PFSK-1 (cell line): Measurements from ENCODE around the gene CHPF2.

Experiments used
- FOXP2 ChIP-seq: optimal IDR thresholded peaks from 2 replicates; pipeline ENCODE3; 2011; ENCODE audit warnings: borderline replicate concordance, control low read depth, inconsistent platforms; ENCODE audit not compliant: insufficient read depth; ENCODE audit errors: extremely low read length, extremely low read depth
- POLR2AphosphoS5 ChIP-seq: IDR thresholded peaks from 2 replicates; pipeline ENCODE4 v1.6.1; 2012; ENCODE audit warnings: low read depth, mild to moderate bottlenecking, control low read depth, low read length, moderate library complexity
- SIN3A ChIP-seq: IDR thresholded peaks from 2 replicates; pipeline ENCODE4 v1.6.1; 2012; ENCODE audit warnings: mild to moderate bottlenecking, low read length, moderate library complexity, borderline replicate concordance; ENCODE audit not compliant: insufficient read depth
- TAF1 ChIP-seq: IDR thresholded peaks from 2 replicates; pipeline ENCODE4 v1.6.1; 2012; ENCODE audit warnings: low read length, control low read depth, borderline replicate concordance; ENCODE audit not compliant: insufficient read depth
- TF ChIP-seq, protein P1 (sequence below), 2 experiments: IDR thresholded peaks; 2 replicates each; pipeline versions ENCODE4 v1.6.1 to v1.8.0; 2011 to 2012; ENCODE audit warnings: low read depth in 2 of 2, low read length in 2 of 2, control low read depth in 1 of 2, inconsistent platforms in 1 of 2, mild to moderate bottlenecking in 1 of 2, moderate library complexity in 1 of 2; ENCODE audit not compliant: insufficient read depth in 1 of 2

DNA sequence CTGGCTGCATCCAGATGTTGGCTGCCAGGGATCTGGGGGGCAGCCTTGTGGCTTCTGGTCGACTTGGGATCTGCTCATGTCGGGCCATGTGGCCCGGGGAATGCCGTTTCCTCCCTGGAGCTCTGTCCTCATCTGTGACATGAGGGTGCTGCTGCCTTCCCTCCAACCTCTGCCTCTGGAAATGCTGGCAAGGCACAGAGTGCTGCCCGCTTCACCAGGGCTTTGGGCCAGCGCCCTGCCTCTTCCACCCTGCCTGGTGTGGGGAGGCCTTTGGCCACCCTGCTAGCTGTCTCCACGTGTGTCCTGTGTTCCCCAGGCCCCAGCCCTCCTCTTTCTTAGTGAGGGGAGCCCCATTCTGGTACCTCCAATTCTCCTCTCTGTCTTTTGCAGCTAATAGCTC, 22.0 kb downstream of the CHPF2 start:
- TF ChIP-seq TAF1 (no peak), FOXP2 (no peak), SIN3A (no peak), POLR2AphosphoS5 (no peak)
- TF ChIP-seq, protein P1, sequence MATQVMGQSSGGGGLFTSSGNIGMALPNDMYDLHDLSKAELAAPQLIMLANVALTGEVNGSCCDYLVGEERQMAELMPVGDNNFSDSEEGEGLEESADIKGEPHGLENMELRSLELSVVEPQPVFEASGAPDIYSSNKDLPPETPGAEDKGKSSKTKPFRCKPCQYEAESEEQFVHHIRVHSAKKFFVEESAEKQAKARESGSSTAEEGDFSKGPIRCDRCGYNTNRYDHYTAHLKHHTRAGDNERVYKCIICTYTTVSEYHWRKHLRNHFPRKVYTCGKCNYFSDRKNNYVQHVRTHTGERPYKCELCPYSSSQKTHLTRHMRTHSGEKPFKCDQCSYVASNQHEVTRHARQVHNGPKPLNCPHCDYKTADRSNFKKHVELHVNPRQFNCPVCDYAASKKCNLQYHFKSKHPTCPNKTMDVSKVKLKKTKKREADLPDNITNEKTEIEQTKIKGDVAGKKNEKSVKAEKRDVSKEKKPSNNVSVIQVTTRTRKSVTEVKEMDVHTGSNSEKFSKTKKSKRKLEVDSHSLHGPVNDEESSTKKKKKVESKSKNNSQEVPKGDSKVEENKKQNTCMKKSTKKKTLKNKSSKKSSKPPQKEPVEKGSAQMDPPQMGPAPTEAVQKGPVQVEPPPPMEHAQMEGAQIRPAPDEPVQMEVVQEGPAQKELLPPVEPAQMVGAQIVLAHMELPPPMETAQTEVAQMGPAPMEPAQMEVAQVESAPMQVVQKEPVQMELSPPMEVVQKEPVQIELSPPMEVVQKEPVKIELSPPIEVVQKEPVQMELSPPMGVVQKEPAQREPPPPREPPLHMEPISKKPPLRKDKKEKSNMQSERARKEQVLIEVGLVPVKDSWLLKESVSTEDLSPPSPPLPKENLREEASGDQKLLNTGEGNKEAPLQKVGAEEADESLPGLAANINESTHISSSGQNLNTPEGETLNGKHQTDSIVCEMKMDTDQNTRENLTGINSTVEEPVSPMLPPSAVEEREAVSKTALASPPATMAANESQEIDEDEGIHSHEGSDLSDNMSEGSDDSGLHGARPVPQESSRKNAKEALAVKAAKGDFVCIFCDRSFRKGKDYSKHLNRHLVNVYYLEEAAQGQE (IDR thresholded peaks at IDR 0.05; ENCODE audit: insufficient read depth in 1 of 2, low read depth in 2 of 2, low read length in 2 of 2) = no peak
